Lower leg skin (tissue), 3 donors: ENCODE results near the gene APLF.

Experiments used
- CTCF ChIP-seq, 3 donors: fragments of 450-650 bp; IDR thresholded peaks; one replicate each; pipeline ENCODE4 v1.5.1; 2016; ENCODE audit warnings: antibody characterized with exemption in 3 of 3, mild to moderate bottlenecking in 3 of 3, moderate library complexity in 2 of 3
- POLR2A ChIP-seq, 2 donors: fragments of 450-650 bp; IDR thresholded peaks; one replicate each; pipeline ENCODE4 v1.6.1; 2016 to 2017; ENCODE audit warnings: antibody characterized with exemption in 2 of 2, mild to moderate bottlenecking in 1 of 2, moderate library complexity in 1 of 2

- TF ChIP-seq CTCF (IDR thresholded peaks at IDR 0.05): no peak
- TF ChIP-seq POLR2A (IDR thresholded peaks at IDR 0.05): no peak
These were observed 81.0 kb downstream of the APLF start for GRCh38 chr2:68548396-68548795.
